HAP-1 (cell line): ENCODE measurements around the gene HSPBP1.
A peak's percentile ranks its signal among the peaks of the same experiment; 100 is the strongest.

Experiments used
- DNase-seq, 2 experiments: peaks; one replicate each; pipeline ENCODE4 v3.0.0-alpha.2; 2016 to 2020; ENCODE audit warnings: low spot score in 2 of 2
- H3K27me3 ChIP-seq: fragments of 250-450 bp; sonication (Bioruptor Pico); 2 replicates; pipeline ENCODE4 v1.5.1; 2020; ENCODE audit warnings: low read depth, mild to moderate bottlenecking, moderate library complexity
- H3K36me3 ChIP-seq: fragments of 250-450 bp; sonication (Bioruptor Pico); replicated peaks from 2 replicates; pipeline ENCODE4 v1.5.1; 2020; ENCODE audit warnings: mild to moderate bottlenecking
- H3K4me1 ChIP-seq: fragments of 250-450 bp; sonication (Bioruptor Pico); 2 replicates; pipeline ENCODE4 v1.5.1; 2020; ENCODE audit warnings: mild to moderate bottlenecking
- H3K4me3 ChIP-seq: fragments of 250-450 bp; sonication (Bioruptor Pico); 2 replicates; pipeline ENCODE4 v1.5.1; 2020; ENCODE audit warnings: mild to moderate bottlenecking, moderate library complexity
- H3K9me3 ChIP-seq: fragments of 250-450 bp; sonication (Bioruptor Pico); 2 replicates; pipeline ENCODE4 v1.5.1; 2020; ENCODE audit warnings: mild to moderate bottlenecking, moderate library complexity
- in situ Hi-C: fragments of 300-500 bp; cut with MboI; formaldehyde crosslinking; loops from 3 replicates; pipeline ENCODE4 v1.14.3; 2020; ENCODE audit warnings: low sequenced_read_pairs, inconsistent platforms, mixed read lengths

The HSPBP1 gene

GRCh38 chr19:55311797-55312196, 31.9 kb upstream of the HSPBP1 start:
- Histone ChIP-seq H3K4me3 (no peak overlapping the region), H3K36me3 (no peaks in the 10 kb centered on the region), H3K27me3 (no peaks in the 10 kb centered on the region), H3K9me3 (no peaks in the 10 kb centered on the region), H3K4me1 (no peaks in the 10 kb centered on the region)
- no peak for DNase-seq
- in situ Hi-C loops, result no loop called here

GRCh38 chr19:55311397-55311796, 31.5 kb upstream of the HSPBP1 start:
- no peaks in the 10 kb centered on the region for H3K27me3 ChIP-seq
- no peaks in the 10 kb centered on the region for H3K9me3 ChIP-seq
- no peak overlapping the region for H3K4me3 ChIP-seq
- in situ Hi-C loops, result no loop called here
- no peak for DNase-seq
- H3K4me1 ChIP-seq, result no peaks in the 10 kb centered on the region
- peaks cover 4% of the 10 kb centered on the region; the same call in 1 of the 2 replicates for H3K36me3 ChIP-seq

DNA sequence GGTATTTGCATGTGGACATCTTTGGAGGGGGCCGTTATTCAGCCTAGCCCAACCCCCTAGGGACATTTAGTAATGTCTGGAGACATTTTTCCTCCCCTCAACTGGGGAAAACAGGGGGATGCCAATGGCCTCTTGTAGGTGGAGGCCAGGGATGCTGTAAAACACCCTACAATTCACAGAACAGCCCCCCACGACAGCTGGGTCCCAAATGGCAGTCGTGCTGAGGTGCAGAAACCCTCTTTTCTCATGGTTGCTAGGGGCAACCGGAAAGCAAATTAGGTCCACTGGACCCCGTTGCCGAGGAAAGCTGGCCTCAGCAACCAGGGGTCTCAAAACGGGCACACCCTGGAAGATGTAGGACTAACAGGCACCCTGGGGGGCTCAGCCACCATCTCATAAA, 30.6 kb upstream of the HSPBP1 start:
- in situ Hi-C loops, result no loop called here
- Histone ChIP-seq H3K4me1 (no peaks in the 10 kb centered on the region), H3K4me3 (no peak overlapping the region), H3K9me3 (no peaks in the 10 kb centered on the region), H3K36me3 (peaks cover 8% of the 10 kb centered on the region; the same call in 1 of the 2 replicates), H3K27me3 (no peaks in the 10 kb centered on the region)
- DNase-seq, result no peak

DNA sequence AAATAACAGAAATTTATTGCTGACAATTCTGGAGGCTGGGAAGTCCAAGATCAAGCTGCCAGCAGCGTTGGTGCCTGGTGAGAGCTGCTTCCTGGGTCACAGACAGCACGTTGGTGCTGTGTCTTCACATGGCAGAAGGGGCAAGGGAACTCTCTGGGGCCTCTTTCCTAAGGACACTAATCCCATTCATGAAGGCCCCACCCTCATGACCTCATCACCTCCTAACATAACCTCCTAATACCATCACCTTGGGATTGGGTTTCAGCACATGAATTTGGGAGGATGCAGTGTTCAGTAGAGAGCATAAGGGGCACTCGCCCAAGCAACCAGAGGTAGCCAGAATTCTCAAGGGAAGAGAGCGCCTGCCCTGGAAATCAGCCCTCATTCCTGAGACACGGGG, 29.5 kb upstream of the HSPBP1 start:
- DNase-seq, result no peak
- no peaks in the 10 kb centered on the region for H3K27me3 ChIP-seq
- H3K36me3 ChIP-seq, result peaks cover 8% of the 10 kb centered on the region; the same call in 1 of the 2 replicates
- no peak overlapping the region for H3K4me3 ChIP-seq
- in situ Hi-C loops, result loop anchor here (10.0 kb wide), 1 partner anchor 75 kb away; the partner anchor contains the start of genes RPL28 and TMEM238
- no peaks in the 10 kb centered on the region for H3K4me1 ChIP-seq
- no peaks in the 10 kb centered on the region for H3K9me3 ChIP-seq

DNA sequence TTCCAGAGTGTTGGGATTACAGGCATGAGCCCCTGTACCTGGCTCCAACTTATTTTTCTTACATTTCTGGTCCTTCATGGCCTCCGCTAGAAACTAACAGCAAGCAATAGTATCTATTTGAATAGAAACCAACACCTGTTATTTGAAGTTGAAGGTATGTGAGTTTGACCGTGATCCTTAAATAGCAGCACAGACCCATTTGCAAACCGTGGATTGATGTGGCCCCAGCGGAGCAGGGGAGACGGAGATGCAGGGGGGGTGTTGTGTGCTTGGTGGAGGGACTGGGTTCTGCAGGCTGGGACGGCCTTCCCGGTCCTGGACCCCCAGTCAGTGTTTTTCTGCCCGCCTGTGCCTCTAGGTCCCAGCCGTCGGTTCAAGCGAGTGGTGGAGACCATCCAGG, 28.4 kb upstream of the HSPBP1 start:
- DNase-seq, result no peak
- in situ Hi-C loops, result loop anchor here (10.0 kb wide), 1 partner anchor 77 kb away; the partner anchor contains the start of genes RPL28 and TMEM238

DNA sequence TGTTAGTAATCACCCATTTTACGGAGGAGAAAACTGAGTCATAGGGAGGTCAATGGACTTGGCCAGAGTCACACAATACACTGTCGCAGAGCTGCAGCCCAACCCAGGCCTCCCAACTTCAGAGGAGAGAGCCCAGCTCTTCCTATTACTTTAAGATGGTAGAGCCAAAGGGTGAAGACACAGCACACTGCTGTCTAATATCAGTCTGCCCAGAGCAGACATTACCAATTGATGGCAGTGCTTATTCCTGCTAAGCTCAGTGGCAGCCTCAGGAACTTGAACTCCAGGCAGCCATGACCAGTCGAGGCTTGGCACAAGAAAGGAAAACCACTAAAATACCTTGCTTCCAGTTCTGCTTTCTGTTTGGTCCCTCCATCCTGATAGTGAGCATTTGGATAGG, 26.8 kb upstream of the HSPBP1 start:
- DNase-seq, result no peak
- peaks cover 12% of the 10 kb centered on the region; the same call in 1 of the 2 replicates for H3K36me3 ChIP-seq
- no peaks in the 10 kb centered on the region for H3K27me3 ChIP-seq
- H3K9me3 ChIP-seq, result no peaks in the 10 kb centered on the region
- in situ Hi-C loops, result loop anchor here (10.0 kb wide), 1 partner anchor 78 kb away; the partner anchor contains the start of genes RPL28 and TMEM238
- H3K4me3 ChIP-seq, result no peak overlapping the region
- H3K4me1 ChIP-seq, result peaks cover 5% of the 10 kb centered on the region; the same call in 1 of the 2 replicates

More for the DNA sequence above, 28.4 kb upstream of the HSPBP1 start:
- Histone ChIP-seq H3K4me3 (no peak overlapping the region), H3K9me3 (no peaks in the 10 kb centered on the region), H3K27me3 (no peaks in the 10 kb centered on the region), H3K36me3 (peaks cover 8% of the 10 kb centered on the region; the same call in 1 of the 2 replicates), H3K4me1 (no peaks in the 10 kb centered on the region)

DNA sequence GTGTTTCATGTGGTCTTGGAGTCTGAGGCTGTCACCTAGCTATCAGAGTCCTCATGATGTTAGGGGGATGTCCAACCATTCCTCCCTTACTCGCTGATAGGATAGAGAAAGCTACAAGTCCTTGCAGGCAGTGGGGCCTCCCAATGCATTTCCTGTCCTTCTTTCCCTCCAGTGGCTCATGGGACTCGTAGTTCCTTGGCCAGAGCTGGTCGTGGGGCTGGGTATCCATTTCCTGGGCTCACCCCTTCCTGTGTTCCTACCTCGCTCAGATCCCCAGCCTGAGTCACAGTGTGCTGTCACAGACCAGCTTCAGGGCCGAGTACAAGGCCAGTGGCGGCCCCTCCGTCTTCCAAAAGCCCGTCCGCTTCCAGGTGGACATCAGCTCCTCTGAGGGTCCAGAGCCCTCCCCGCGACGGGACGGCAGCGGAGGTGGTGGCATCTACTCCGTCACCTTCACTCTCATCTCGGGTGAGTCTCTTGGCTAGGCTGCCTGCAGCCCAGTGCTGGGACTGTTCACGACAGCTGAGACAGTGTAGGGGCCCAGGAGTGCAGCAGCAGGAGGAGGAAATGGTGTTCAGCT, 26.2 kb upstream of the HSPBP1 start:
- no peak for DNase-seq
- in situ Hi-C loops, result loop anchor here (10.0 kb wide), 1 partner anchor 79 kb away; the partner anchor contains the start of genes RPL28 and TMEM238
- Histone ChIP-seq H3K4me3 (no peak overlapping the region), H3K36me3 (peaks cover 12% of the 10 kb centered on the region; the same call in 1 of the 2 replicates), H3K27me3 (no peaks in the 10 kb centered on the region), H3K9me3 (no peaks in the 10 kb centered on the region), H3K4me1 (peaks cover 8% of the 10 kb centered on the region; the same call in 1 of the 2 replicates)

- H3K9me3 ChIP-seq, result no peaks in the 10 kb centered on the region
- no peak overlapping the region for H3K4me3 ChIP-seq
- DNase-seq, result peak; percentile 39 to 74
- no peaks in the 10 kb centered on the region for H3K27me3 ChIP-seq
- peaks cover 8% of the 10 kb centered on the region; the same call in 1 of the 2 replicates for H3K4me1 ChIP-seq
- H3K36me3 ChIP-seq, result peaks cover 12% of the 10 kb centered on the region; the same call in 1 of the 2 replicates
- in situ Hi-C loops, result loop anchor here (10.0 kb wide), 1 partner anchor 79 kb away; the partner anchor contains the start of genes RPL28 and TMEM238
Observed at GRCh38 chr19:55305491-55305890, 25.6 kb upstream of the HSPBP1 start.

- DNase-seq, result no peak
- in situ Hi-C loops, result loop anchor here (10.0 kb wide), 1 partner anchor 80 kb away; the partner anchor contains the start of genes RPL28 and TMEM238
- peaks cover 12% of the 10 kb centered on the region; the same call in 1 of the 2 replicates for H3K36me3 ChIP-seq
- no peaks in the 10 kb centered on the region for H3K9me3 ChIP-seq
- no peak overlapping the region for H3K4me3 ChIP-seq
- H3K4me1 ChIP-seq, result peaks cover 8% of the 10 kb centered on the region; the same call in 1 of the 2 replicates
- H3K27me3 ChIP-seq, result no peaks in the 10 kb centered on the region
Observed at GRCh38 chr19:55304980-55305379, 25.1 kb upstream of the HSPBP1 start.

DNA sequence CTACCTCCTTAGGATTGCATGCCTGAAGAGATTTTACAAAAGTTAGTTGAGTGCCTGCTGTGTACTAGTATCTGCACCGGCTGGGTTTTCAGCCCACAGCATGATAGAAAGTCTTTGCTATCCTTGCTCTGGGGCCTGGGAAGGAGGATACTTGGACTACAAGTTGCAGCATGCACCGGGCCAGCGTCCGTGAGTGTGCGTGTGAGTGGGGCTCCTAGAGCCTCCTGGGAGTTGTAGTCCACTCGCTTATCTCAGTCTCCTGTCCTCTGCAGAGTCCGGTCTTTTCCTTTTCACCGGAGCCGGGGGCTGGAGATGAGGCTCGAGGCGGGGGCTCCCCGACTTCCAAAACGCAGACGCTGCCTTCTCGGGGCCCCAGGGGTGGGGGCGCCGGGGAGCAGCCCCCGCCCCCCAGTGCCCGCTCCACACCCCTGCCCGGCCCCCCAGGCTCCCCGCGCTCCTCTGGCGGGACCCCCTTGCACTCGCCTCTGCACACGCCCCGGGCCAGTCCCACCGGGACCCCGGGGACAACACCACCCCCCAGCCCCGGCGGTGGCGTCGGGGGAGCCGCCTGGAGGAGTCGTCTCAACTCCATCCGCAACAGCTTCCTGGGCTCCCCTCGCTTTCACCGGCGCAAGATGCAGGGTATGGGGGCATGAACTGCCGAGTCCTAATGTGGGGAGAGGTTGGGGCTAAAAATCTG, 24.5 kb upstream of the HSPBP1 start:
- H3K4me3 ChIP-seq, result no peak overlapping the region
- peaks cover 12% of the 10 kb centered on the region; the same call in 1 of the 2 replicates for H3K36me3 ChIP-seq
- H3K27me3 ChIP-seq, result no peaks in the 10 kb centered on the region
- H3K4me1 ChIP-seq, result peaks cover 8% of the 10 kb centered on the region; the same call in 1 of the 2 replicates
- in situ Hi-C loops, result loop anchor here (10.0 kb wide), 1 partner anchor 80 kb away; the partner anchor contains the start of genes RPL28 and TMEM238
- DNase-seq, result peak; percentile 56 to 77
- no peaks in the 10 kb centered on the region for H3K9me3 ChIP-seq

- no peaks in the 10 kb centered on the region for H3K9me3 ChIP-seq
- H3K36me3 ChIP-seq, result peaks cover 12% of the 10 kb centered on the region; the same call in 1 of the 2 replicates
- in situ Hi-C loops, result loop anchor here (10.0 kb wide), 1 partner anchor 81 kb away; the partner anchor contains the start of genes RPL28 and TMEM238
- peaks cover 8% of the 10 kb centered on the region; the same call in 1 of the 2 replicates for H3K4me1 ChIP-seq
- no peaks in the 10 kb centered on the region for H3K27me3 ChIP-seq
- no peak overlapping the region for H3K4me3 ChIP-seq
- DNase-seq, result no peak
Observed at GRCh38 chr19:55303477-55303876, 23.6 kb upstream of the HSPBP1 start.

DNA sequence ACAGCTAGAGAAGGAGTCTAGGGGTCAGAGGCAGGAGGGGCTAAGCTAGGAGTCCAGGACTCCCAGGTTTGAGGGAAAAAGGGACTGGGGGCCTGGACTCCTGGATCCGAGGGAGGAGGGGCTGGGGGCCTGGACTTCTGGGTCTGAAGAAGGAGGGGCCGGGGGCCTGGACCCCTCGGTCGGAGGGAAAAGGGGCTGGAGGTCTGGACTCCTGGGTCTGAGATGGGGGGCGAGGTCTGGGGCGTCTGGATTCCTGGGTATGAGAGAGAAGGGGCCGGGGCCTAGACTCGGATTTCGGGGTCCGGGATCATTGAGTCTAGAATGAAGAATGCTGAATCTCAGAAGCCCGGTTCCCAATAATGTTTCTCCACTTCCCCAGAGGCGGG, 22.4 kb upstream of the HSPBP1 start:
- no peaks in the 10 kb centered on the region for H3K27me3 ChIP-seq
- no peak for DNase-seq
- H3K4me3 ChIP-seq, result peak overlapping the region; percentile 34
- H3K9me3 ChIP-seq, result no peaks in the 10 kb centered on the region
- H3K4me1 ChIP-seq, result peaks cover 8% of the 10 kb centered on the region; the same call in 1 of the 2 replicates
- in situ Hi-C loops, result loop anchor here (10.0 kb wide), 1 partner anchor 82 kb away; the partner anchor contains the start of genes RPL28 and TMEM238
- H3K36me3 ChIP-seq, result peaks cover 12% of the 10 kb centered on the region; the same call in 1 of the 2 replicates
